ENCODE results near the gene SFT2D3.

Gene SFT2D3

GRCh38 chr2:127683056-127683455 lies 18.2 kb upstream of the SFT2D3 start:
- TF ChIP-seq CTCF (IDR thresholded peaks at IDR 0.05) = no peak
- Histone ChIP-seq H3K27ac (no peak overlapping the region), H3K4me1 (no peaks in the 10 kb centered on the region), H3K4me3 (ENCODE audit: low read depth, low read length) (no peak overlapping the region), H3K79me2 (no peaks in the 10 kb centered on the region), H2AFZ (no peak overlapping the region), H3K4me2 (ENCODE audit: low read length) (no peak overlapping the region), H3K36me3 (ENCODE audit: control insufficient read depth, insufficient read depth, low read length) (no peaks in the 10 kb centered on the region), H3K9ac (no peak overlapping the region), H3K27me3 (ENCODE audit: control insufficient read depth, insufficient read depth, low read length) (no peaks in the 10 kb centered on the region), H3K9me3 (ENCODE audit: control insufficient read depth, low read length) (no peaks in the 10 kb centered on the region)

- Histone ChIP-seq H3K27me3 (ENCODE audit: control insufficient read depth, insufficient read depth, low read length) (no peaks in the 10 kb centered on the region), H2AFZ (no peak overlapping the region), H3K4me1 (no peaks in the 10 kb centered on the region), H3K36me3 (ENCODE audit: control insufficient read depth, insufficient read depth, low read length) (no peaks in the 10 kb centered on the region), H3K4me3 (ENCODE audit: low read depth, low read length) (no peak overlapping the region), H3K4me2 (ENCODE audit: low read length) (no peak overlapping the region), H3K9me3 (ENCODE audit: control insufficient read depth, low read length) (no peaks in the 10 kb centered on the region), H3K79me2 (no peaks in the 10 kb centered on the region), H3K27ac (no peak overlapping the region), H3K9ac (no peak overlapping the region)
- no peak for TF ChIP-seq CTCF (IDR thresholded peaks at IDR 0.05)
Measured at GRCh38 chr2:127683757-127684156, 17.5 kb upstream of the SFT2D3 start.

- no peak overlapping the region for H3K4me2 ChIP-seq (ENCODE audit: low read length)
- H3K27ac ChIP-seq = no peak overlapping the region
- H3K4me3 ChIP-seq (ENCODE audit: low read depth, low read length) = no peak overlapping the region
- no peaks in the 10 kb centered on the region for H3K79me2 ChIP-seq
- H3K27me3 ChIP-seq (ENCODE audit: control insufficient read depth, insufficient read depth, low read length) = no peaks in the 10 kb centered on the region
- H2AFZ ChIP-seq = no peak overlapping the region
- no peak overlapping the region for H3K9ac ChIP-seq
- no peak for TF ChIP-seq CTCF (IDR thresholded peaks at IDR 0.05)
- H3K4me1 ChIP-seq = no peaks in the 10 kb centered on the region
- no peaks in the 10 kb centered on the region for H3K36me3 ChIP-seq (ENCODE audit: control insufficient read depth, insufficient read depth, low read length)
- no peaks in the 10 kb centered on the region for H3K9me3 ChIP-seq (ENCODE audit: control insufficient read depth, low read length)
Measured at GRCh38 chr2:127685410-127686080, 15.8 kb upstream of the SFT2D3 start.

- Histone ChIP-seq H3K4me1 (no peaks in the 10 kb centered on the region), H3K79me2 (no peaks in the 10 kb centered on the region), H2AFZ (no peak overlapping the region), H3K4me3 (ENCODE audit: low read depth, low read length) (no peak overlapping the region), H3K9me3 (ENCODE audit: control insufficient read depth, low read length) (no peaks in the 10 kb centered on the region), H3K9ac (no peak overlapping the region), H3K27me3 (ENCODE audit: control insufficient read depth, insufficient read depth, low read length) (no peaks in the 10 kb centered on the region), H3K4me2 (ENCODE audit: low read length) (no peak overlapping the region), H3K27ac (no peak overlapping the region), H3K36me3 (ENCODE audit: control insufficient read depth, insufficient read depth, low read length) (no peaks in the 10 kb centered on the region)
- no peak for TF ChIP-seq CTCF (IDR thresholded peaks at IDR 0.05)
Measured at GRCh38 chr2:127688405-127688804, 12.9 kb upstream of the SFT2D3 start.

- H3K4me1 ChIP-seq = no peaks in the 10 kb centered on the region
- no peak overlapping the region for H3K4me2 ChIP-seq (ENCODE audit: low read length)
- H3K27me3 ChIP-seq (ENCODE audit: control insufficient read depth, insufficient read depth, low read length) = no peaks in the 10 kb centered on the region
- TF ChIP-seq CTCF (IDR thresholded peaks at IDR 0.05) = no peak
- H3K27ac ChIP-seq = no peak overlapping the region
- H3K9me3 ChIP-seq (ENCODE audit: control insufficient read depth, low read length) = no peaks in the 10 kb centered on the region
- H3K9ac ChIP-seq = no peak overlapping the region
- no peaks in the 10 kb centered on the region for H3K79me2 ChIP-seq
- no peak overlapping the region for H2AFZ ChIP-seq
- no peak overlapping the region for H3K4me3 ChIP-seq (ENCODE audit: low read depth, low read length)
- H3K36me3 ChIP-seq (ENCODE audit: control insufficient read depth, insufficient read depth, low read length) = no peaks in the 10 kb centered on the region
Measured at GRCh38 chr2:127690696-127691095, 10.6 kb upstream of the SFT2D3 start.

Measured in parathyroid adenoma (tissue), 2 donors.